SK-N-SH treated with all-trans-retinoic acid at 6 μM for 48 hours (cell line): ENCODE data around the gene AVL9.

Source experiments
- ATAC-seq: fragments of 200-7000 bp; cut with Tn5 transposase; 3 replicates; pipeline ENCODE4 v1.9.1; 2020; ENCODE audit warnings: mild to moderate bottlenecking, moderate library complexity
- ARNTL ChIP-seq: fragments of 450-650 bp; formaldehyde crosslinking; IDR thresholded peaks from 2 replicates; pipeline ENCODE4 v1.5.0; 2020; ENCODE audit warnings: low read depth, mild to moderate bottlenecking, moderate library complexity, borderline replicate concordance
- BACH2 ChIP-seq: fragments of 250-450 bp; sonication (Bioruptor Pico); IDR thresholded peaks from 2 replicates; pipeline ENCODE4 v1.9.0; 2021; ENCODE audit warnings: mild to moderate bottlenecking, borderline replicate concordance
- CSDC2 ChIP-seq: fragments of 250-450 bp; sonication (Bioruptor Pico); IDR thresholded peaks from 2 replicates; pipeline ENCODE4 v1.5.0; 2020; ENCODE audit warnings: mild to moderate bottlenecking, moderate library complexity
- ESRRG ChIP-seq: fragments of 250-450 bp; sonication (Bioruptor Pico); IDR thresholded peaks from 2 replicates; pipeline ENCODE4 v1.6.1; 2021; ENCODE audit warnings: mild to moderate bottlenecking
- ISL1 ChIP-seq: fragments of 250-450 bp; sonication (Bioruptor Pico); IDR thresholded peaks from 2 replicates; pipeline ENCODE4 v2.1.2; 2022; ENCODE audit warnings: mild to moderate bottlenecking, moderate library complexity
- OSR1 ChIP-seq: fragments of 250-450 bp; sonication (Bioruptor Pico); IDR thresholded peaks from 2 replicates; pipeline ENCODE4 v1.8.0; 2022; ENCODE audit warnings: moderate library complexity, mild to moderate bottlenecking, inconsistent platforms
- PATZ1 ChIP-seq: fragments of 250-450 bp; sonication (Bioruptor Pico); IDR thresholded peaks from 2 replicates; pipeline ENCODE4 v1.8.0; 2020; ENCODE audit warnings: mild to moderate bottlenecking, moderate library complexity, borderline replicate concordance
- PPARA ChIP-seq: fragments of 250-450 bp; sonication (Bioruptor Pico); IDR thresholded peaks from 2 replicates; pipeline ENCODE4 v1.5.0; 2020; ENCODE audit warnings: mild to moderate bottlenecking, borderline replicate concordance
- RARB ChIP-seq: fragments of 250-450 bp; sonication (Bioruptor Pico); IDR thresholded peaks from 2 replicates; pipeline ENCODE4 v1.8.0; 2021; ENCODE audit warnings: mild to moderate bottlenecking, moderate library complexity
- SNAI2 ChIP-seq: fragments of 250-450 bp; sonication (Bioruptor Pico); IDR thresholded peaks from 2 replicates; pipeline ENCODE4 v1.5.0; 2020; ENCODE audit warnings: mild to moderate bottlenecking, moderate library complexity
- TOX ChIP-seq: fragments of 250-450 bp; sonication (Bioruptor Pico); IDR thresholded peaks from 2 replicates; pipeline ENCODE4 v1.8.0; 2021; ENCODE audit warnings: mild to moderate bottlenecking, moderate library complexity, borderline replicate concordance
- ZC3H10 ChIP-seq: fragments of 250-450 bp; sonication (Bioruptor Pico); IDR thresholded peaks from 2 replicates; pipeline ENCODE4 v1.5.1; 2021; ENCODE audit warnings: mild to moderate bottlenecking, moderate library complexity
- ZFP3 ChIP-seq: fragments of 250-450 bp; sonication (Bioruptor Pico); IDR thresholded peaks from 2 replicates; pipeline ENCODE4 v1.5.0; 2020; ENCODE audit warnings: mild to moderate bottlenecking, moderate library complexity
- ZNF565 ChIP-seq: fragments of 450-650 bp; formaldehyde crosslinking; conservative IDR thresholded peaks from 2 replicates; pipeline ENCODE4 v1.5.0; 2020; ENCODE audit warnings: low read depth, mild to moderate bottlenecking, moderate library complexity
- ZNF70 ChIP-seq: fragments of 450-650 bp; formaldehyde crosslinking; IDR thresholded peaks from 2 replicates; pipeline ENCODE4 v1.5.0; 2020; ENCODE audit warnings: mild to moderate bottlenecking, moderate library complexity
- ZNF8 ChIP-seq: fragments of 450-650 bp; formaldehyde crosslinking; IDR thresholded peaks from 2 replicates; pipeline ENCODE4 v1.5.0; 2020; ENCODE audit warnings: mild to moderate bottlenecking, moderate library complexity
- TF ChIP-seq, protein P1 (sequence below): fragments of 250-450 bp; sonication (Bioruptor Pico); IDR thresholded peaks from 2 replicates; pipeline ENCODE4 v1.5.1; 2021; ENCODE audit warnings: mild to moderate bottlenecking, moderate library complexity
- TF ChIP-seq, protein P2 (sequence below): fragments of 250-450 bp; sonication (Bioruptor Pico); IDR thresholded peaks from 2 replicates; pipeline ENCODE4 v1.5.1; 2020; ENCODE audit warnings: low read depth, mild to moderate bottlenecking, moderate library complexity
- TF ChIP-seq, protein P3 (sequence below): fragments of 250-450 bp; sonication (Bioruptor Pico); IDR thresholded peaks from 2 replicates; pipeline ENCODE4 v1.5.0; 2020; ENCODE audit warnings: mild to moderate bottlenecking, moderate library complexity

AVL9 gene

GRCh38 chr7:32522746-32523530 is 27.6 kb downstream of the AVL9 start:
- TF ChIP-seq ESRRG (CRISPR knock-in tag) (no peak), TOX (CRISPR knock-in tag) (no peak), ZC3H10 (CRISPR knock-in tag) (no peak), CSDC2 (CRISPR knock-in tag) (no peak), ZFP3 (CRISPR knock-in tag) (no peak), BACH2 (CRISPR knock-in tag) (no peak), PPARA (CRISPR knock-in tag) (no peak), OSR1 (no peak), ZNF565 (CRISPR knock-in tag) (no peak), PATZ1 (CRISPR knock-in tag) (no peak), SNAI2 (CRISPR knock-in tag) (no peak)
- TF ChIP-seq, protein P1, sequence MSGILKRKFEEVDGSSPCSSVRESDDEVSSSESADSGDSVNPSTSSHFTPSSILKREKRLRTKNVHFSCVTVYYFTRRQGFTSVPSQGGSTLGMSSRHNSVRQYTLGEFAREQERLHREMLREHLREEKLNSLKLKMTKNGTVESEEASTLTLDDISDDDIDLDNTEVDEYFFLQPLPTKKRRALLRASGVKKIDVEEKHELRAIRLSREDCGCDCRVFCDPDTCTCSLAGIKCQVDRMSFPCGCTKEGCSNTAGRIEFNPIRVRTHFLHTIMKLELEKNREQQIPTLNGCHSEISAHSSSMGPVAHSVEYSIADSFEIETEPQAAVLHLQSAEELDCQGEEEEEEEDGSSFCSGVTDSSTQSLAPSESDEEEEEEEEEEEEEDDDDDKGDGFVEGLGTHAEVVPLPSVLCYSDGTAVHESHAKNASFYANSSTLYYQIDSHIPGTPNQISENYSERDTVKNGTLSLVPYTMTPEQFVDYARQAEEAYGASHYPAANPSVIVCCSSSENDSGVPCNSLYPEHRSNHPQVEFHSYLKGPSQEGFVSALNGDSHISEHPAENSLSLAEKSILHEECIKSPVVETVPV (CRISPR knock-in tag), result no peak
- TF ChIP-seq, protein P2, sequence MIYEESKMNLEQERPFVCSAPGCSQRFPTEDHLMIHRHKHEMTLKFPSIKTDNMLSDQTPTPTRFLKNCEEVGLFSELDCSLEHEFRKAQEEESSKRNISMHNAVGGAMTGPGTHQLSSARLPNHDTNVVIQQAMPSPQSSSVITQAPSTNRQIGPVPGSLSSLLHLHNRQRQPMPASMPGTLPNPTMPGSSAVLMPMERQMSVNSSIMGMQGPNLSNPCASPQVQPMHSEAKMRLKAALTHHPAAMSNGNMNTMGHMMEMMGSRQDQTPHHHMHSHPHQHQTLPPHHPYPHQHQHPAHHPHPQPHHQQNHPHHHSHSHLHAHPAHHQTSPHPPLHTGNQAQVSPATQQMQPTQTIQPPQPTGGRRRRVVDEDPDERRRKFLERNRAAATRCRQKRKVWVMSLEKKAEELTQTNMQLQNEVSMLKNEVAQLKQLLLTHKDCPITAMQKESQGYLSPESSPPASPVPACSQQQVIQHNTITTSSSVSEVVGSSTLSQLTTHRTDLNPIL (CRISPR knock-in tag), result no peak
- no peak for ATAC-seq

DNA sequence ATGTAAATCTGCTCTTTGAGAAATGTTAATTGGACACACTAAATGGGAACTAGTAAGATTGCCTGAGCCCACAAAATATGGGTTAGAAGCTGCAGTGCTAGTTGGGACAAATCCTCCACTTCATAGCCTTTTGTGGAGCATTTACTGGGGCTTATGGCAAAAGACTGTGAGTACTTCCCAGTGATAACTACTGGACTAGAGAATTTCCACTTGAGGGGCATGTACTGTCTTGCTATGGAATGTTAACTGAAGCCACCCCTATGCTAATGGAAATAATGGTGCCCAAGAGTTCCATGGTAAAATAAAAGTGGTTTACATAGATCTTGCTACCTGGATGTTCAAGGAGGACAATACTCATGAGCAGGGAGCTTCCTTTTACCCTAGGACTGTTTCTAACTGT is 29.3 kb downstream of the AVL9 start:
- no peak for ATAC-seq
- TF ChIP-seq BACH2 (CRISPR knock-in tag), result no peak

DNA sequence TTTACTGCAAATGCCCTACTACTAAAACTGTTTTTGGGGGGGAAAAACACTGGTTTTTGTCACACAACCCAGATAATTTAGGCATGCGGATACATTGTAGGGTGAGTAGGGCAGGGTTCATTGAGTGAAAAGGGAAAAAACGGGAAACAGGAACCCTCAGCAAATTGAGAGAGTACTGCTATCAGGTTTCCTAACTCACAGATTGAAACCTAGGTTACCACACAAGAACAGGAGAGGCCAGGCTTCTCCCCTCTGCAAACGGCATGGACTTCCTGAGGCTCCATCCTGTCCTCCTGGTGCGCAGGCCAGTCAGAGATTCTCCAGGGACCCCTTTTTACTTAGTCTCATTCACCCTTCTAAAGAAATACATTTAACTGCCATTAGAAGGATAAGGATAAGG is 30.6 kb downstream of the AVL9 start:
- ATAC-seq, result no peak
- TF ChIP-seq TOX (CRISPR knock-in tag), result no peak
- no peak for TF ChIP-seq ZFP3 (CRISPR knock-in tag)
- TF ChIP-seq CSDC2 (CRISPR knock-in tag), result no peak
- TF ChIP-seq BACH2 (CRISPR knock-in tag), result no peak
- no peak for TF ChIP-seq PATZ1 (CRISPR knock-in tag)
- TF ChIP-seq OSR1, result no peak
- no peak for TF ChIP-seq ZNF70 (CRISPR knock-in tag)
- TF ChIP-seq, all 23 proteins: peak for 0

- ATAC-seq, result no peak
- TF ChIP-seq, protein P2 (CRISPR knock-in tag), result no peak
- TF ChIP-seq CSDC2 (CRISPR knock-in tag) (no peak), RARB (no peak), ZNF8 (no peak), ARNTL (CRISPR knock-in tag) (no peak), SNAI2 (CRISPR knock-in tag) (no peak), ISL1 (no peak)
- TF ChIP-seq, protein P3, sequence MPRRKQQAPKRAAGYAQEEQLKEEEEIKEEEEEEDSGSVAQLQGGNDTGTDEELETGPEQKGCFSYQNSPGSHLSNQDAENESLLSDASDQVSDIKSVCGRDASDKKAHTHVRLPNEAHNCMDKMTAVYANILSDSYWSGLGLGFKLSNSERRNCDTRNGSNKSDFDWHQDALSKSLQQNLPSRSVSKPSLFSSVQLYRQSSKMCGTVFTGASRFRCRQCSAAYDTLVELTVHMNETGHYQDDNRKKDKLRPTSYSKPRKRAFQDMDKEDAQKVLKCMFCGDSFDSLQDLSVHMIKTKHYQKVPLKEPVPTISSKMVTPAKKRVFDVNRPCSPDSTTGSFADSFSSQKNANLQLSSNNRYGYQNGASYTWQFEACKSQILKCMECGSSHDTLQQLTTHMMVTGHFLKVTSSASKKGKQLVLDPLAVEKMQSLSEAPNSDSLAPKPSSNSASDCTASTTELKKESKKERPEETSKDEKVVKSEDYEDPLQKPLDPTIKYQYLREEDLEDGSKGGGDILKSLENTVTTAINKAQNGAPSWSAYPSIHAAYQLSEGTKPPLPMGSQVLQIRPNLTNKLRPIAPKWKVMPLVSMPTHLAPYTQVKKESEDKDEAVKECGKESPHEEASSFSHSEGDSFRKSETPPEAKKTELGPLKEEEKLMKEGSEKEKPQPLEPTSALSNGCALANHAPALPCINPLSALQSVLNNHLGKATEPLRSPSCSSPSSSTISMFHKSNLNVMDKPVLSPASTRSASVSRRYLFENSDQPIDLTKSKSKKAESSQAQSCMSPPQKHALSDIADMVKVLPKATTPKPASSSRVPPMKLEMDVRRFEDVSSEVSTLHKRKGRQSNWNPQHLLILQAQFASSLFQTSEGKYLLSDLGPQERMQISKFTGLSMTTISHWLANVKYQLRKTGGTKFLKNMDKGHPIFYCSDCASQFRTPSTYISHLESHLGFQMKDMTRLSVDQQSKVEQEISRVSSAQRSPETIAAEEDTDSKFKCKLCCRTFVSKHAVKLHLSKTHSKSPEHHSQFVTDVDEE, result no peak
- TF ChIP-seq, all 23 proteins: peak for 0
Measured at GRCh38 chr7:32531402-32531801, 36.1 kb downstream of the AVL9 start.
